Activated CD4-positive, alpha-beta memory T cell treated with anti-CD3 and anti-CD28 coated beads for 36 hours (primary cell): ENCODE data around the gene FTL. TPM values are rescaled to one million over a fixed set of nuclear protein-coding genes. Genes with fewer than 3 reads are reported as not detected.

Experiments used
- CTCF ChIA-PET: fragments of 350-600 bp; sonication (Branson Sonifier 250); formaldehyde crosslinking; loops from one replicate; lab custom pipeline; 2021; ENCODE audit warnings: antibody characterized with exemption, inconsistent platforms; lab: Charles Lee
- POLR2A ChIA-PET: fragments of 350-600 bp; sonication (Branson Sonifier 250); formaldehyde crosslinking; loops from one replicate; lab custom pipeline; 2021; ENCODE audit warnings: antibody characterized with exemption; lab: Charles Lee
- DNase-seq: peaks from one replicate; pipeline ENCODE4 v3.0.0-alpha.2; 2020
- H3K27ac Mint-ChIP-seq: one replicate; pipeline ENCODE4 v1.8.0; 2021; ENCODE audit warnings: mixed read lengths
- H3K27me3 Mint-ChIP-seq: one replicate; pipeline ENCODE4 v1.8.0; 2021; ENCODE audit warnings: mixed read lengths
- H3K36me3 Mint-ChIP-seq: one replicate; pipeline ENCODE4 v1.8.0; 2021; ENCODE audit warnings: mixed read lengths
- H3K4me1 Mint-ChIP-seq: one replicate; pipeline ENCODE4 v1.8.0; 2021; ENCODE audit warnings: low read depth, mixed read lengths
- H3K4me3 Mint-ChIP-seq: one replicate; pipeline ENCODE4 v1.8.0; 2021; ENCODE audit warnings: mild to moderate bottlenecking, mixed read lengths
- H3K9me3 Mint-ChIP-seq: one replicate; pipeline ENCODE4 v1.8.0; 2021; ENCODE audit warnings: mixed read lengths
- intact Hi-C: fragments of 100-400 bp; cut with micrococcal nuclease; formaldehyde crosslinking; loops from one replicate; pipeline ENCODE4 v1.15.1; 2023
- microRNA-seq: library from miRNA; unstranded; fragments of <30 nt; microRNA quantifications from one replicate; pipeline ENCODE4 v1.2.0, GENCODE V29; 2022; ENCODE audit warnings: borderline number of aligned reads, borderline microRNAs expressed, borderline replicate concordance
- total RNA-seq, 2 experiments: library from RNA; stranded (reverse); gene quantifications; one replicate each; pipeline ENCODE4 v1.2.3, GENCODE V29; 2021

FTL gene
- total RNA-seq, 2 experiments from 2014 or later = 870 to 900 TPM

DNA sequence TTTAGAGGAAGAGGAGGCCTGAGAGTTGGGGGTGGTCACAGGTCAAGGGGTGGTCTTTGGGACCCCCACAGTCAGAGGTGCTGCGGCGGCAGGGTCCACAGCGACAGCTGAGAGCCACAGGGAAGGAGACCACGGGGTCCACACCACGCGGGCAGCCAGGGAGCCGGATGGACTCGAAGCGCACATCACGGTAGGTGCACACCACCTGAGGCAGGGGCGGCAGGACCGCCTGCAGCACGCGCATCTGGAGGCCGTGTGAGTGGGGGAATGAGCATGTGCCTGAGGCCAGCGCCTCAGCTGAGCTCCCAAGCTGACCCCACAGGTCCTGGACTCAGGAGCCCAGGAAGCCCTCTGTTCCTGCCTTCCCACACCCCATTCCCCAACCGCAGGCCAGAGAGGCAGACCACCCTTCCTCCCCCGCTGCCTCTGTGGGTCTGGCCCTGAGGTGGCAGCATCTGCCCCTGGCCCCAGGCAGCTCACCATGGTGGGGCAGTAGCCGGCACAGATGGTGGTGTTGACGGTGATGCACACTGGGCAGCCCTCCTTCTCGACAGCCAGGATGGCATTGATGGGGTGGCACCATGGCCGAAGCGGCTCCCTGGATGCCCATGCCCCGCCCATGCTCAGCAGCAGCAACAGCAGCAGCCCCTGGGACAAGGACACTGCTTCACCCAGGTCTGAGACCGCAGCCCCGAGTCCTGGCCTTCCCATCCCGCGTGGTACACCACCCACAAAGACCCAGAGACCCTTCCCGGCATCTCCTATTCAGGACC lies 51.1 kb downstream of the FTL start:
- H3K4me3 Mint-ChIP-seq = no peak overlapping the region
- ChIA-PET CTCF (interaction anchor here (1.0 kb wide), 1 partner anchor 23 kb away, joined by 3 read pairs; the partner anchor contains the start of genes GYS1 and RUVBL2), POLR2A (no interaction called here)
- H3K36me3 Mint-ChIP-seq = peaks cover 7% of the 10 kb centered on the region
- no peaks in the 10 kb centered on the region for H3K9me3 Mint-ChIP-seq
- intact Hi-C loops = no loop called here
- H3K4me1 Mint-ChIP-seq = peaks cover 30% of the 10 kb centered on the region
- H3K27me3 Mint-ChIP-seq = peaks cover 4% of the 10 kb centered on the region
- DNase-seq = no peak
- H3K27ac Mint-ChIP-seq = no peak overlapping the region

Small RNAs within 50 kb of the gene (microRNA-seq; reads per million reads assigned to microRNA genes)
- gene MIR6798 = 1.6 reads per million

Other genes starting within 250 kb of the FTL start
- gene MAMSTR, start 245.6 kb upstream of the FTL start, total RNA-seq = under 1 TPM; 0.76 to 0.85 TPM
- under 1 TPM; 0.19 TPM for gene RASIP1, start 224.7 kb upstream of the FTL start, total RNA-seq
- not detected for gene IZUMO1, start 218.4 kb upstream of the FTL start, total RNA-seq
- under 1 TPM; 0.36 to 0.40 TPM for gene FUT1, start 212.7 kb upstream of the FTL start, total RNA-seq
- gene FGF21, start 209.8 kb upstream of the FTL start, total RNA-seq = not detected
- 10 to 100 TPM; 59.8 to 61.5 TPM for gene BCAT2, start 154.3 kb upstream of the FTL start, total RNA-seq
- gene HSD17B14, start 128.8 kb upstream of the FTL start, total RNA-seq = under 1 TPM in 1 of 2 experiments, not detected in 1; 0.31 TPM
- 10 to 100 TPM; 10.5 to 11.0 TPM for gene PLEKHA4, start 96.7 kb upstream of the FTL start, total RNA-seq
- 10 to 100 TPM; 49.7 to 52.0 TPM for gene PPP1R15A, start 92.9 kb upstream of the FTL start, total RNA-seq
- gene TULP2, start 66.6 kb upstream of the FTL start, total RNA-seq = under 1 TPM; 0.34 to 0.59 TPM
- gene NUCB1, start 65.0 kb upstream of the FTL start, total RNA-seq = 100 to 1,000 TPM; 154 to 159 TPM
- 1 to 10 TPM; 2.0 to 2.8 TPM for gene DHDH, start 31.6 kb upstream of the FTL start, total RNA-seq
- 100 to 1,000 TPM; 173 to 181 TPM for gene BAX, start 10.4 kb upstream of the FTL start, total RNA-seq
- gene GYS1, start 28.0 kb downstream of the FTL start, total RNA-seq = 10 to 100 TPM; 42.2 to 47.6 TPM
- gene RUVBL2, start 28.6 kb downstream of the FTL start, total RNA-seq = 100 to 1,000 TPM; 107 to 109 TPM
- gene LHB, start 51.8 kb downstream of the FTL start, total RNA-seq = under 1 TPM in 1 of 2 experiments, not detected in 1; 0.48 TPM
- not detected for gene CGB3, start 59.0 kb downstream of the FTL start, total RNA-seq
- gene CGB2, start 66.6 kb downstream of the FTL start, total RNA-seq = not detected
- gene CGB1, start 71.6 kb downstream of the FTL start, total RNA-seq = not detected
- gene CGB5, start 78.5 kb downstream of the FTL start, total RNA-seq = not detected
- gene CGB8, start 83.8 kb downstream of the FTL start, total RNA-seq = not detected
- gene CGB7, start 92.4 kb downstream of the FTL start, total RNA-seq = not detected
- gene NTF4, start 99.5 kb downstream of the FTL start, total RNA-seq = not detected
- gene KCNA7, start 107.4 kb downstream of the FTL start, total RNA-seq = not detected
- 100 to 1,000 TPM; 180 to 190 TPM for gene SNRNP70, start 120.1 kb downstream of the FTL start, total RNA-seq
- 1 to 10 TPM; 5.1 to 5.6 TPM for gene LIN7B, start 149.1 kb downstream of the FTL start, total RNA-seq
- gene C19orf73, start 153.8 kb downstream of the FTL start, total RNA-seq = 1 to 10 TPM; 1.4 TPM
- gene PPFIA3, start 154.2 kb downstream of the FTL start, total RNA-seq = 1 to 10 TPM; 3.5 to 5.0 TPM
- gene HRC, start 190.1 kb downstream of the FTL start, total RNA-seq = not detected
- gene TRPM4, start 192.5 kb downstream of the FTL start, total RNA-seq = 1 to 10 TPM; 1.1 to 1.2 TPM